Activated T-helper 1 cell treated with anti-CD3 and anti-CD28 coated beads, Interleukin-12 subunit alpha, Interleukin-12 subunit beta, Interleukin-2, Interleukin-4 antibody, amounts not matched to agents 30 ng/mL and 10 ng/mL and 1 ng/mL, durations not matched to agents 14 hours and 24 hours and 36 hours (primary cell): ENCODE results near the gene CFAP58. TPM values are rescaled to one million over a fixed set of nuclear protein-coding genes. Genes with fewer than 3 reads are reported as not detected.
A peak's percentile ranks its signal among the peaks of the same experiment; 100 is the strongest.

ENCODE experiments used
- DNase-seq: peaks from one replicate; pipeline ENCODE4 v3.0.0; 2021; ENCODE audit warnings: low spot score
- H3K27ac Mint-ChIP-seq: one replicate; pipeline ENCODE4 v1.8.0; 2021; ENCODE audit warnings: mild to moderate bottlenecking, mixed read lengths
- H3K27me3 Mint-ChIP-seq: one replicate; pipeline ENCODE4 v1.8.0; 2022; ENCODE audit warnings: mild to moderate bottlenecking, moderate library complexity, mixed read lengths; ENCODE audit not compliant: insufficient read depth
- H3K36me3 Mint-ChIP-seq: one replicate; pipeline ENCODE4 v1.8.0; 2021; ENCODE audit warnings: low read depth, mixed read lengths
- H3K4me1 Mint-ChIP-seq: one replicate; pipeline ENCODE4 v1.8.0; 2021; ENCODE audit warnings: low read depth, mixed read lengths
- H3K4me3 Mint-ChIP-seq: one replicate; pipeline ENCODE4 v1.8.0; 2021; ENCODE audit warnings: mild to moderate bottlenecking, moderate library complexity, mixed read lengths
- H3K9me3 Mint-ChIP-seq: one replicate; pipeline ENCODE4 v1.8.0; 2021; ENCODE audit warnings: mixed read lengths
- intact Hi-C: fragments of 100-400 bp; cut with micrococcal nuclease; formaldehyde crosslinking; loops from one replicate; pipeline ENCODE4 v1.15.1; 2024
- total RNA-seq: library from RNA; stranded (reverse); gene quantifications from 2 replicates; pipeline ENCODE4 v1.2.3, GENCODE V29; 2022

Gene CFAP58
- total RNA-seq, 1 donor from 2014 or later = 0.08 TPM

DNA sequence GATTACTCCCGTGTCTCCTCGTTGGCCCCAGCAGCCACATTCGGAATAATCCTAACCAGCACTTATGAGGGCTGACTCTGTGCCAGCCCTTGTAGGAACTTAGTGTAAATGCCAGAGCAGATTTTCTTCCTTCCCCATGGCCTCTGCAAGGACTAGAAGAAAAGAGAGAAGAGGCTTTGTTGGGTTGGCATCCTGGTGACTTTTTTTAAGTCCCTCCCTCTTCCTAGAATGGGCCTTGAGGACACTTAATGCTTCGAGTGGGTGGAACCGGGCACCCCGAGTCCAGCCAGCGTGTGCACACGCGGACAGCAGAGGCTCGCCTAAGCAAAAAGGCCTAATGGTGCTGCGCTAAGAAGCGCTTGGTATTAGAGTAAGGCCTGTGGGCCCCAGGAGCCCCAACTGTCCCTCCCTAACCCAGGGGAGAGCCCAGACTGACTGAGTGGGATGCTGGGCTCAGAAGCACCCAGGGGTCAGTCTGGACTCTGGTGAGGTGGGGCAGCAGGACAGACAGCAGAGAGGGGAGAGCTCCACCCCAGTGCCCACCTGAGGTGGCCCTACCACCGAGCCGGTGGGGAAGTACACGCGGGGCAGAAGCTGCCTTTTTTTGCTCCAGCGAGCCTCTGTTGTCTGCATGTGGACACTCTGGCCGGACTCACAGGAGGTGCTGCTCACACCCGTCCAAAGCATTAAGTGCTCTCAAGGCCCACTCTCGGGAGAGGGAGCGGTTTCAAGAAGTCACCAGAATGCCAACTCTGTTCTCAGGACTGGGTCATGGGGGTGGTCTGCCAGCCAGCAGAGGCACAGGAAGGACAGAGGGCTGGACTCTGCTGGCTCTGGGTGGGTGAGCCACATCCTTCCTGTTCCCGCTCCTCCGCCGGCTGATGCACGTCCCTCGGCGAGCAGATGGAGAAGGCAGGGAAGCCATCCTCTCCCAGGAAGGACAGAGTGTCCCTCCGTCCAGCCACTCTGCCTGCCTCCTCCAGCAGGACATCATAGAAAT lies 27.9 kb upstream of the CFAP58 start:
- Mint-ChIP-seq H3K27me3 (no peaks in the 10 kb centered on the region), H3K4me1 (peaks cover 98% of the 10 kb centered on the region), H3K9me3 (no peaks in the 10 kb centered on the region), H3K4me3 (peak overlapping the region; percentile 67), H3K36me3 (peaks cover 27% of the 10 kb centered on the region), H3K27ac (peak overlapping the region; percentile 69)
- intact Hi-C loops = no loop called here
- DNase-seq = no peak

DNA sequence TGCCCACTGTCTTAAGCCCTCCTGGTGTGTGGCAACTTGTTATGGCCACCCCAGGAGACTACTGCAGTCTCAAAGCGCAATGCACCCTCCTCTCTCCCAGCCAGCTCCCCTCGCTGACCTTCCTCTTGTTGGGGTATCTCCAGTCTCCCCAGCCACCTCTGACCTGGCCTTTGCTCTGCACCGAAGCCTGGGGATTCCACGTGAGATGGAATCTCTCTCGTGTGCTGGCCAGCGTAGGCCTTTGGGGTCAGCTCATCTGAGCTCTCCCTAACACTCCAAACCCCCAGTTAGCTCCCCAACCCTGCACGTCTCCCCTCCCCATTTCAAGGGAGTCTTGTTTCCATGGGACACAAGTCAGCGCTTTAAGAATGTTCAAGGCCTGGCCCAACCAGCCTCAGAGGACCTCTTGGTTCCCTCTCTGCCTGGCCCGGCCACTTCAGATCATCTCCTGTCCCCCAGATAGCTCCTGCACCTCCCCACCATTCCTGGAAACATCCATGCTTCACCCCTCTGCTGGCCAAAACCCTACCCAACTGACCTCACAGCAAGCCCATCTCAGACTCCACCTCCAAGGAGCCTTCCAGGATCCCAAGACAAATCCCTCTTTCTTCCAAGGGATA lies 26.5 kb upstream of the CFAP58 start:
- H3K36me3 Mint-ChIP-seq = peaks cover 36% of the 10 kb centered on the region
- H3K9me3 Mint-ChIP-seq = no peaks in the 10 kb centered on the region
- H3K27ac Mint-ChIP-seq = peak overlapping the region; percentile 93

DNA sequence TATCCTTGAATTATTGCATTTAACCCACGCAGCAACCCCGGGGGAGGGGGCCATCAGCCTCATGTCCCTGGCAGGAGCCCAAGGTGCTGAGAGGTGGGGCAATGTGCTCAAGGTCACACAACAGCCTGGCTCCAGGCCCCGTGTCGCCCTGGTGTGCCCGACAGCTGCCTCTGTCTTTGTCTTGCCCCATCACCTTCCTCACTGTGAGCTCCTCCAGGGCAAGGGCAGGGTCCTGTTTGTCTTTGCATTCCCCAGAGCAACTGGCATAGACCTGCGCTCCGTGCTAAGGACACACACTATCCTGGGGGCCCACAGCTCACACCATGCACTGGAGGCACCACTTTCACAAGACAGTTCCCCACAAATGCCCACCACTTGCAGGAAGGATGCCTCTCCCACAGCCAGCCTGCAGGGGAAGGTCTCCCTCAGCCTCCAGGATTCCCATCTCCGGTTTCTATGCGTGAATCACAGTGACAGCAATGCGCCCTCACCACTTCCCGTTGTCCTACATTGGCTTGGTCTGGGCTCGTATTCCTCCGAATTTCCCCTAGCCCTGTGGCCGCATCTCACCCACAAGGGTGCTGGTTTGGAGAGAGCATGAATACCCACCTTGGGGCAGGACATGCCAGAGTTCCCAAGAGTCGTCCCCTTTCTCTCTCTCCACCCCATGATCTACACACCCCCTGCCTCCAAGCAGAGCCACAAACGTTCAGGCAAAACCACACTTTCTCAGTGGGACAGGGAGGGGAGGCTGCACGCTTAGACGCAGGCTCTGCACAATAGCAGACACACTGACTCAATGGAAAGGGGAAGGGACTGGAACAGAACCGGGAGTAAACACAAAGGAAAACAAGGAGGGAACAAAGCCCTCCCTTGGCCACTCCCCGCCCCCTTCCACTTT lies 25.6 kb upstream of the CFAP58 start:
- peak overlapping the region; percentile 93 for H3K27ac Mint-ChIP-seq
- peaks cover 100% of the 10 kb centered on the region for H3K4me1 Mint-ChIP-seq
- peak overlapping the region; percentile 68 for H3K4me3 Mint-ChIP-seq
- no peak for DNase-seq
- peaks cover 39% of the 10 kb centered on the region for H3K36me3 Mint-ChIP-seq
- H3K27me3 Mint-ChIP-seq = no peaks in the 10 kb centered on the region
- intact Hi-C loops = loop anchor here (2.0 kb wide), 2 partner anchors 15 to 37 kb away; no protein-coding TSS in a partner anchor
- H3K9me3 Mint-ChIP-seq = no peaks in the 10 kb centered on the region

More for the DNA sequence above, 26.5 kb upstream of the CFAP58 start:
- Mint-ChIP-seq H3K27me3 (no peaks in the 10 kb centered on the region), H3K4me1 (peaks cover 100% of the 10 kb centered on the region), H3K4me3 (peak overlapping the region; percentile 68)
- intact Hi-C loops = no loop called here
- no peak for DNase-seq

DNA sequence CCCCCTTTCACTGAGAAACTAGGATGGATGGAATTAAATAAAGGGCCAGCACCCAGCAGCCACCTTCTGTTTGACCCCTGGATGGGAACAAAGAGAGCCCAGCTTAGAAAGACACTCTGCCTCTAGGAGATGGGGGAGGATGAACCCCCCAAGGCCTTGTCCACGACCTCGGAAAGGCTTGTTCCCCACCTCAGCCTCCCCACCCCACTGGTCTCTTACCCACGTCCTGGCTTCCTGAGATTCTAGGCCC lies 25.1 kb upstream of the CFAP58 start:
- peak overlapping the region; percentile 93 for H3K27ac Mint-ChIP-seq
- peaks cover 100% of the 10 kb centered on the region for H3K4me1 Mint-ChIP-seq
- DNase-seq = no peak
- no peaks in the 10 kb centered on the region for H3K9me3 Mint-ChIP-seq
- H3K36me3 Mint-ChIP-seq = peaks cover 41% of the 10 kb centered on the region
- peak overlapping the region; percentile 68 for H3K4me3 Mint-ChIP-seq
- no peaks in the 10 kb centered on the region for H3K27me3 Mint-ChIP-seq
- intact Hi-C loops = loop anchor here (2.0 kb wide), 2 partner anchors 14 to 38 kb away; no protein-coding TSS in a partner anchor

DNA sequence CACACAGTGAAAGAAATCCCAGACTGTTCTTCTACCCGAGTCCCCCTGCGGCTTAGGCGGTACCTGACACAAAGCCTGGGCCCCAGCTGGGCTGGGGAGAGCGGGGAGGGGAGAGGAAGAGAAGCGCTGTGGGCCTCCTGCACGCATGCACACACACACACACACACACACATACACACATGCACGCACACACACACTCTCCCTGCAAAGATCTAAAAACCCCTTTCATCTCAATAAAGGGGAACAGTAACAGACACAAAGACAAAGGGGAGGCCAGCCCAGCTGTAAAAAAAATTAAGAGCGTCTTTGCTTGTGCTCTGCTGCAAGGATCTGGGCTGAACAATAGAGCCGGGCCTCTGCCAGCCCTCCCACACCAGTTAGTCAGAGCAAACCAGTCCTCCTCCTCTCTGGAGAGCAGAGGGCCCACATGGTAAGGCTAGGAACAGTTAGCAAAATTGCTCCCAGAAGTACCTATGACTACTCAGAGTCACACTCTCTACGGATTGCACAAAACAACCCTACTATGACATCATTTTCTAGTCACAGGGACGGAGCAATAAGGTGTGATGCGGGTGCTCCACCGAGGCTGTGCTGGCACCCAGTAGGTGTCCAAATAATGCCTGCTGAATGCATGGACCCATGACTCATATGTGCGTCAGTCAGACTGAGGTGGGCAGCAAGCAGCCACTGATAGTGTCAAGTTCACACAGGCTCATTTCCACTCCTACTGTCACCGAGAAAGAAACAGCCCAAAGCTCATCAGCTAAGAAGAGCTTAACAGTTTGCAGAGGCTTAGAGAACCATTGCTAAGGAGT lies 24.5 kb upstream of the CFAP58 start:
- Mint-ChIP-seq H3K4me3 (peak overlapping the region; percentile 68), H3K9me3 (no peaks in the 10 kb centered on the region), H3K4me1 (peaks cover 100% of the 10 kb centered on the region), H3K27ac (peak overlapping the region; percentile 93), H3K27me3 (no peaks in the 10 kb centered on the region), H3K36me3 (peaks cover 36% of the 10 kb centered on the region)
- DNase-seq = peak; percentile 56
- intact Hi-C loops = loop anchor here (1.0 to 2.0 kb wide), 7 partner anchors 9 to 208 kb away; partner anchors contain the start of genes CFAP58, GSTO2 and ITPRIP

DNA sequence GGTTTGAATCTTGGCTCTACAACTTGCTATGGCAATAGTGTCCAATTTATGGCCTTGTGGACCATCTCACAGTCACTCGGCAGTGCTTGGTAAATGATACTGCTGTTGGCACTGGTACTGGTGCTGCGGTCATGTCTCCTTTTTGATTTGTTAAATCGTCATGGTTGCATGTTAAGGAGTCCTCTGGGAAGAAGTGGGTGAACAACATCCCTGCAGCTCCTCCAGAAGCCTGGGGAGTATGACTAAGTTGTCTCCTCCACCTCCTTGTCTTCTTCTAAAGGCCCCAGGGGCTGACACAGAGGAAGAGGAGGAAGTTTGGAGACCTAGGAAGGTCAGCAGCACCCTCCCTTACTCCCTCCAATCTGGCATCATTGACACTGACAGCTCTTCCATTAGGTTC lies 23.9 kb upstream of the CFAP58 start:
- Mint-ChIP-seq H3K9me3 (no peaks in the 10 kb centered on the region), H3K4me1 (peaks cover 100% of the 10 kb centered on the region), H3K27ac (peak overlapping the region; percentile 93), H3K27me3 (no peaks in the 10 kb centered on the region), H3K4me3 (peak overlapping the region; percentile 68), H3K36me3 (peaks cover 34% of the 10 kb centered on the region)
- intact Hi-C loops = loop anchor here (1.0 to 2.0 kb wide), 7 partner anchors 9 to 208 kb away; partner anchors contain the start of genes CFAP58, GSTO2 and ITPRIP
- no peak for DNase-seq

DNA sequence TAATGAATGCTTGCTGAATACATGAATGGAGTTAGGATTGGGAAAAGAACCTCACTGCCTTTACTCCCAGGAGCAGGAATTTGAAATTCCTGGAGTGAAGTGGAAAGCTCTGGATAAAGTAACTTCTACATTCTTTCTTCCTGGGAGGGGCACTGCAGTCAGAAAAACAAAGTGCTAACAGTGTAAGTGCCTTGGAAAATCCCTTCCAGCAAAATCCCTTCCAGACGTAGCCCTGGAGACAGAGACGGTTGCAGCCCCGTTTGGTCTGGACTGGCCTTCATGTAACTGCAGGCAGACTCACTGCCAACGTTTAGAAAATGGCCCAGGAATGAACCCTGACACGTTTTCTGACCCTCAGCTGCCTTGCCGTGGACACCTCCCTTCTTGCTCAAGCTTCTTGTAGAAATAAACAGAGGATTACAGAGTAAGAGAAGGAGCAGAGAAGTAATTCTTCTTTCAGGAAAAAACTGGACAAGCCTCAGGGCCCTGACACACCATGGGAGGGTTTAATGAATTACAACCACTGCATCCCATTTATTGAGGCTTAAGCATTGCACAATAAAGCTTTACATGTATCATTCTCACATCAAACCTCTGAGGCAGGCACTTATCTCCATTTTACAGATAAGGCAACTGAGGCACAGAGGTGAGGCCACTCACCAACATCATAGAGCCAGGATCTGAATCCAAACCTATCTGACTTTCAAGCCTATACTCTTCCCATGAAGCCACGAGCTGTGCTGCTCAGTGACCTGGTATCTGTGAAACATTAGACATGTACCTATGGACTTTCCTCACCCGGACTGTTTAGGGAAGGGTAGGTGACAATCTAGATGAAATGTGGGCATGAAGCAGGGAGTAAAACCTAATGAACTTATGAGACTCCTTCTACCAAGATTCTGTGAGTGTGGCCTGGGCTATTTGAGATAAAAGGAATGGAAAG lies 23.2 kb upstream of the CFAP58 start:
- H3K27ac Mint-ChIP-seq = peak overlapping the region; percentile 93
- no peak for DNase-seq
- intact Hi-C loops = no loop called here
- no peaks in the 10 kb centered on the region for H3K9me3 Mint-ChIP-seq
- H3K4me1 Mint-ChIP-seq = peaks cover 100% of the 10 kb centered on the region
- H3K4me3 Mint-ChIP-seq = peak overlapping the region; percentile 68
- peaks cover 31% of the 10 kb centered on the region for H3K36me3 Mint-ChIP-seq
- H3K27me3 Mint-ChIP-seq = no peaks in the 10 kb centered on the region

DNA sequence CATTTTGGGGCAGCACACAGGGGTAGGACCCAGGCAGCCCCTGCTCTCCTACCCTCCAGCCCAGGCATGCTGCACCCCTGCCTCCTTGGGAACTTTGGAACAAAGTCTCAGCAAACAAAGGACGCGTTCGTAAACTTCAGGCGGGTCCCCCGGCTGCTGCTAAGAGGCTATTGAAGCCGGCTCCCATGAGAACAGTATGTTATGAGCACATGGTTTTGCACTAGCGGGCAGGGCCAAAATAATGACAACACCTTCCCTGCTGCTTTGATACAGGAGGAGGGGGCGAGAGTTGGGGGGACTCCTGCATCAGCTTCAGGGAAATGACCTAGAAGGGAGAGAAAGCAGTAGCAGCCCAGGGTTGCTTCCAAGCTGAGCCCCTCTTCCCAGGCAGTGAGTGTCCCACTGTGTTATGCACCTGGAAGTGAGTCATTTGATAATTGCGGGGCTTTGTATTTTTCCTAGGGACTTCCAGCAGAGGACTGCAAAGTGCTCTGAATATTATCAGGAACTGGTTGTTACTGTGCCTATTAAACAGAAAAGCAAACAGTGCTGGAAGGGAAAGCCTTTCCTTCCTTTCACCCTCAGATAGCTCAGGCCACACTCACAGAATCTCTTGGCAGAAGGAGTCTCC lies 22.3 kb upstream of the CFAP58 start:
- intact Hi-C loops = no loop called here
- H3K9me3 Mint-ChIP-seq = no peaks in the 10 kb centered on the region
- H3K36me3 Mint-ChIP-seq = peaks cover 30% of the 10 kb centered on the region
- no peak overlapping the region for H3K4me3 Mint-ChIP-seq
- no peak for DNase-seq
- peak overlapping the region; percentile 29 for H3K27ac Mint-ChIP-seq
- H3K27me3 Mint-ChIP-seq = no peaks in the 10 kb centered on the region
- H3K4me1 Mint-ChIP-seq = peaks cover 100% of the 10 kb centered on the region

DNA sequence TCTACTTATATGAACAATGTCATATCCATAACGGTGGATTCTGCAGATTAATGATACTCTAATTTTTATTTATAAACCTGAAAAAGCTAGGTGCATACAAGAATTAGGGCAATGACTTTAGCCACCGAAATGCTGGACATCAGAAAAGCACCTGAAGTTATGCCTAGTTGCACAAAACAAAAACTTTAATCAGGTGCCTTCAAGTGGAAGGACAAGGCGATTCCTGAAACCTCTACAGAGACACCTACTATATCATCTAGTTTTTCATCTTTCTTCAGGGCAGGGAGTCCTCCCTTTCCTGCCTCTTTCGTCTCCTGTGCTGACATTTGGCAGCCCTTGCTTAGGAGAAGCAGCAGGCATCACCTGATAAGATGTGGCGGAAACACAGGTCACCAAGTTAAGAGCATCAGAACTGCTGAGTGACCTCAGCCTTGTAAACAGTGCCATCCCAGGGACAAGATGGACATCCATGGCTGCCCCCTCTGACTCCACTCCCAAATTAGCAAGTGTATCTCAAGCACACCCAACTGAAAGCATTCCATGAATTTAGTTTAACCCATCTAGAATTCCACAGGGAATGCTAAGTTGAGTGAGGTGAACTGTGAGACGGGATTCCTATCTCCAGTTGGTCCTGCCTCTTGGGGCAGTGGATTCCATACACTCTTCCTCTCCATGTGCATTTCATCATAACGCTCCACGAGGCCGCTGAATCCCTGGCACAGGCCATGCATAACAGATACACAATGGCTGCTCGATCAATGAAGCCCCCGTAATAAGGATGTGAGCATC lies 21.2 kb upstream of the CFAP58 start:
- H3K4me1 Mint-ChIP-seq = peaks cover 98% of the 10 kb centered on the region
- H3K27ac Mint-ChIP-seq = peak overlapping the region; percentile 87
- no peaks in the 10 kb centered on the region for H3K27me3 Mint-ChIP-seq
- intact Hi-C loops = no loop called here
- no peak for DNase-seq
- no peak overlapping the region for H3K4me3 Mint-ChIP-seq
- H3K9me3 Mint-ChIP-seq = no peaks in the 10 kb centered on the region
- peaks cover 25% of the 10 kb centered on the region for H3K36me3 Mint-ChIP-seq

DNA sequence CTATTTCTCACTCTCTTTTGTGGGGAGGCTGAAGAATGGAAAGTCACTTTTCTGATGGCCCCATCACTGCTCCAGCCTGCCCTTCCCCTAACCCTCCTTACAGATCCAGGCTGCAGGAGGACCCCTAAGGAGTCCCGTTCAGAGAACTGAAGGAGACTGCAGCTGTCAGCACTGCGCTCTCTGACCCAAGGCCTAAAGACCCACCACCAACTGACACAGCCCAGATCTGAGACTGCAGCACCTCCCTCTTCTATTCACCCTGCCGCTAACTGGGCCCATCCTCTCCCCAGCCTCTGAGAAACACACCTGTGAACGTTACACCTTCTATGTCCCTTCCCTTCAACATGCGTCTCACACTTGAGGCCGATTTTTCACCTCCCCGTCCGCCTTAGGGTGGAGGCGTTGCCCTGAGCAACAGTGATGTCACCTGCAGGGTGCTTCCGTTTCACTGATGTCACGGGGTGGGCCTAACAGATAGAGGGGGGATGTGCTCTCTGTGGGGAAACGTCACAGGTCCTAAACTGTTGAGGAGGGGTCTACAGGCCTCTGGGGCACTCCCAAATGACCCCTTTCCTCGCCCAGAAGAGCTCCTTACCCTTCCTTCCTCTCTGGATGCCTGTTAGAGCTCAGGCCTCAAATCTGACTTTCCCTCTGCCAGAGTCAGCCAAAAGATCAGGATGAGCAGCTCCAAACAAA lies 20.5 kb upstream of the CFAP58 start:
- no peaks in the 10 kb centered on the region for H3K27me3 Mint-ChIP-seq
- H3K36me3 Mint-ChIP-seq = peaks cover 22% of the 10 kb centered on the region
- intact Hi-C loops = no loop called here
- H3K4me1 Mint-ChIP-seq = peaks cover 90% of the 10 kb centered on the region
- peak overlapping the region; percentile 87 for H3K27ac Mint-ChIP-seq
- DNase-seq = peak; percentile 31
- H3K4me3 Mint-ChIP-seq = no peak overlapping the region
- no peaks in the 10 kb centered on the region for H3K9me3 Mint-ChIP-seq
